Erythroblast (primary cell): ENCODE measurements around the gene MCTP1.

Source experiments
- GATA1 ChIP-seq: IDR thresholded peaks from 2 replicates; pipeline ENCODE4 v1.6.1; 2011; ENCODE audit warnings: low read depth, mild to moderate bottlenecking, control low read depth, low read length, moderate library complexity
- POLR2A ChIP-seq: IDR thresholded peaks from 2 replicates; pipeline ENCODE4 v1.6.1; 2011; ENCODE audit warnings: mild to moderate bottlenecking, low read length

DNA sequence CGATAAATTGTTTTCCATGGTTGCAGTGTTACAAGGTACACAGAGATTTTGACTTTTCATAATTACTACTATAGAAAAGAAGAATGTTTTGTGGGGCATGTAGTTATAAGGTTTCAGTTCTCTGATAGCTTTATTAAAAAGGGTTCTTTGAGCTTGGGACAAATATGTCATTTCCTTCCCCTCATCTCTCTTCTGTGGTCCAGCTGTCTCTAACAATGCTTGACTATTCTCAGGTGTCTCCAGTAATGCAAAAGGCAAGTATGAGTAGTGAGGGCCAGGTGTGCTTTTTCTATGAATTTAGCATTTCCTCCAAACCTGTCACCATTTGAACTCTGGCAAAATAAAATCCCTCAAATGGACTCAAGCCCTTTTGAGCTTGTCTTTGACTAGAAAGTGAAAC, 582.2 kb downstream of the MCTP1 start:
- TF ChIP-seq POLR2A (no peak), GATA1 (no peak)
